Mesendoderm (in vitro differentiated cells): ENCODE results near the gene GALK2.
"Not testable (repeated sequence)": the region's sequence is repeated elsewhere in the genome, so short reads cannot be mapped to it uniquely, and the experiment has no call there.

Experiments
- DNase-seq: peaks from one replicate; pipeline ENCODE4 v3.0.0; 2013
- H2AK5ac ChIP-seq: 2 replicates; pipeline ENCODE4 v1.6.1; 2013; ENCODE audit warnings: low read length, inconsistent platforms
- H2BK120ac ChIP-seq: 2 replicates; pipeline ENCODE4 v1.6.1; 2013; ENCODE audit warnings: low read depth, mild to moderate bottlenecking, low read length, moderate library complexity, mixed read lengths
- H2BK15ac ChIP-seq: replicated peaks from 2 replicates; pipeline ENCODE4 v1.6.1; 2013; ENCODE audit warnings: low read depth, mild to moderate bottlenecking, moderate library complexity
- H2BK5ac ChIP-seq: 2 replicates; pipeline ENCODE4 v1.6.1; 2013; ENCODE audit warnings: low read length, inconsistent platforms
- H3K18ac ChIP-seq: 2 replicates; pipeline ENCODE4 v1.6.1; 2013; ENCODE audit warnings: mild to moderate bottlenecking, low read length, mixed read lengths
- H3K23ac ChIP-seq: one replicate; pipeline ENCODE4 v1.6.1; 2013; ENCODE audit warnings: low read length
- H3K27ac ChIP-seq: 2 replicates; pipeline ENCODE4 v1.5.1; 2013; ENCODE audit warnings: low read depth, mild to moderate bottlenecking, inconsistent platforms, low read length, moderate library complexity
- H3K27me3 ChIP-seq: 2 replicates; pipeline ENCODE4 v1.6.1; 2013; ENCODE audit warnings: low read length, control low read depth, mild to moderate bottlenecking, inconsistent platforms; ENCODE audit not compliant: insufficient read depth, poor library complexity
- H3K36me3 ChIP-seq: 2 replicates; pipeline ENCODE4 v1.6.1; 2013; ENCODE audit warnings: low read length, inconsistent platforms; ENCODE audit not compliant: control insufficient read depth, insufficient read depth
- H3K4ac ChIP-seq: one replicate; pipeline ENCODE4 v1.6.1; 2013; ENCODE audit warnings: low read depth, mild to moderate bottlenecking, low read length, moderate library complexity
- H3K4me1 ChIP-seq: 2 replicates; pipeline ENCODE4 v1.6.1; 2013; ENCODE audit warnings: low read depth, low read length, inconsistent platforms; ENCODE audit not compliant: control insufficient read depth
- H3K4me2 ChIP-seq: 2 replicates; pipeline ENCODE4 v1.6.1; 2013; ENCODE audit warnings: low read length
- H3K4me3 ChIP-seq: 2 replicates; pipeline ENCODE4 v1.5.1; 2013; ENCODE audit warnings: mild to moderate bottlenecking, low read length
- H3K56ac ChIP-seq: one replicate; pipeline ENCODE4 v1.6.1; 2013; ENCODE audit warnings: low read length
- H3K79me1 ChIP-seq: 2 replicates; pipeline ENCODE4 v1.6.1; 2013; ENCODE audit warnings: low read length, inconsistent platforms
- H3K79me2 ChIP-seq: 2 replicates; pipeline ENCODE4 v1.6.1; 2013; ENCODE audit warnings: mild to moderate bottlenecking, low read length; ENCODE audit not compliant: control insufficient read depth, insufficient read depth
- H3K9ac ChIP-seq: 2 replicates; pipeline ENCODE4 v1.6.1; 2013; ENCODE audit warnings: low read length, inconsistent platforms
- H4K5ac ChIP-seq: one replicate; pipeline ENCODE4 v1.6.1; 2013; ENCODE audit warnings: low read length
- H4K8ac ChIP-seq: one replicate; pipeline ENCODE4 v1.6.1; 2013; ENCODE audit warnings: low read depth, mild to moderate bottlenecking, control low read depth, low read length, moderate library complexity
- WGBS: extraction: QIAGEN DNeasy Blood & Tissue Kit; methylation state at CpG from one replicate; pipeline ENCODE4 v1.1.7; 2013; ENCODE audit warnings: low lambda C conversion rate, missing lambda C conversion rate; ENCODE audit not compliant: insufficient coverage; ENCODE audit errors: extremely low coverage; 5-methylcytosine and 5-hydroxymethylcytosine counted together

Gene GALK2

GRCh38 chr15:49179433-49180190 is 9.6 kb downstream of the GALK2 start:
- H3K79me2 ChIP-seq, result no peaks in the 10 kb centered on the region
- H4K8ac ChIP-seq, result no peak overlapping the region
- no peak overlapping the region for H3K23ac ChIP-seq
- no peak overlapping the region for H2AK5ac ChIP-seq
- DNase-seq, result no peak
- no peaks in the 10 kb centered on the region for H3K27me3 ChIP-seq
- no peak overlapping the region for H3K27ac ChIP-seq
- H2BK120ac ChIP-seq, result no peak overlapping the region
- H3K56ac ChIP-seq, result no peak overlapping the region
- H3K4ac ChIP-seq, result no peak overlapping the region
- no peak overlapping the region for H3K9ac ChIP-seq
- H3K36me3 ChIP-seq, result no peaks in the 10 kb centered on the region
- H4K5ac ChIP-seq, result no peak overlapping the region
- no peak overlapping the region for H2BK15ac ChIP-seq
- no peak overlapping the region for H3K4me2 ChIP-seq
- H3K4me3 ChIP-seq, result no peak overlapping the region
- WGBS, result no CpG with 5 or more reads among the region's 1 CpG
- H2BK5ac ChIP-seq, result no peak overlapping the region
- H3K4me1 ChIP-seq, result no peaks in the 10 kb centered on the region
- H3K79me1 ChIP-seq, result no peaks in the 10 kb centered on the region
- no peak overlapping the region for H3K18ac ChIP-seq

DNA sequence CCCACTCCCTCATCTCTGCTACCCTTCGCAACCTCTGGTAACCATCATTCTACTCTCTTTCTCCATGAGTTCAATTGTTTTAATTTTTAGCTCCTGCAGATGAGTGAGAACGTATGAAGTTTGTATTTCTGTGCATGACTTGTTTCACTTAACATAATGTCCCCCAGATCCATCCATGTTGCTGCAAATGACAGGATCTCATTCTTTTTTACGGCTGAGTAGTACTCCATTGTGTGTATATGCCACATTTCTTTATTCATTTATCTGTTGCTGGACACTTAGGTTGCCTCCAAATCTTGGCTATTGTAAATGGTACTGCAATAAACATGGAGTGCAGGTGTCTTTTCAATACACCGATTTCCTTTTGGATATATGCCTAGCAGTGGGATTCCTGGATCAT is 12.1 kb downstream of the GALK2 start:
- no peak overlapping the region for H3K18ac ChIP-seq
- no peak overlapping the region for H3K23ac ChIP-seq
- H3K4ac ChIP-seq, result no peak overlapping the region
- H2BK15ac ChIP-seq, result no peak overlapping the region
- H3K9ac ChIP-seq, result no peak overlapping the region
- no peak overlapping the region for H4K8ac ChIP-seq
- no peak overlapping the region for H2AK5ac ChIP-seq
- no peaks in the 10 kb centered on the region for H3K79me1 ChIP-seq
- no peak overlapping the region for H2BK120ac ChIP-seq
- no peaks in the 10 kb centered on the region for H3K79me2 ChIP-seq
- no CpG with 5 or more reads among the region's 4 CpGs for WGBS
- no peaks in the 10 kb centered on the region for H3K36me3 ChIP-seq
- H3K4me2 ChIP-seq, result no peak overlapping the region
- H3K4me1 ChIP-seq, result no peaks in the 10 kb centered on the region
- no peaks in the 10 kb centered on the region for H3K27me3 ChIP-seq
- H3K56ac ChIP-seq, result no peak overlapping the region
- H3K4me3 ChIP-seq, result no peak overlapping the region
- no peak overlapping the region for H4K5ac ChIP-seq
- H3K27ac ChIP-seq, result no peak overlapping the region
- no peak overlapping the region for H2BK5ac ChIP-seq
- no peak for DNase-seq

GRCh38 chr15:49183741-49184140 is 13.7 kb downstream of the GALK2 start:
- no CpG with 5 or more reads among the region's 3 CpGs for WGBS
- H3K23ac ChIP-seq, H3K27ac ChIP-seq, H3K4me1 ChIP-seq, H2BK5ac ChIP-seq, H3K9ac ChIP-seq, H4K5ac ChIP-seq, H3K27me3 ChIP-seq, H3K4me2 ChIP-seq, H2BK15ac ChIP-seq, H3K79me2 ChIP-seq, H3K56ac ChIP-seq, H3K4ac ChIP-seq, H3K79me1 ChIP-seq, H2AK5ac ChIP-seq, H3K36me3 ChIP-seq, DNase-seq, H4K8ac ChIP-seq, H3K4me3 ChIP-seq, H2BK120ac ChIP-seq, H3K18ac ChIP-seq: not testable (repeated sequence)

GRCh38 chr15:49185473-49185872 is 15.4 kb downstream of the GALK2 start:
- no peaks in the 10 kb centered on the region for H3K4me1 ChIP-seq
- no peak overlapping the region for H4K8ac ChIP-seq
- H3K36me3 ChIP-seq, result no peaks in the 10 kb centered on the region
- no peak overlapping the region for H3K4ac ChIP-seq
- no peak overlapping the region for H3K4me3 ChIP-seq
- no peak overlapping the region for H3K4me2 ChIP-seq
- H3K79me1 ChIP-seq, result no peaks in the 10 kb centered on the region
- H4K5ac ChIP-seq, result no peak overlapping the region
- H2BK5ac ChIP-seq, result no peak overlapping the region
- DNase-seq, result no peak
- H2BK15ac ChIP-seq, result no peak overlapping the region
- H3K9ac ChIP-seq, result no peak overlapping the region
- H3K18ac ChIP-seq, result no peak overlapping the region
- no peaks in the 10 kb centered on the region for H3K79me2 ChIP-seq
- H3K27me3 ChIP-seq, result no peaks in the 10 kb centered on the region
- H3K27ac ChIP-seq, result no peak overlapping the region
- H3K23ac ChIP-seq, result no peak overlapping the region
- WGBS, result no CpG with 5 or more reads among the region's 1 CpG
- H2BK120ac ChIP-seq, result no peak overlapping the region
- no peak overlapping the region for H2AK5ac ChIP-seq
- H3K56ac ChIP-seq, result no peak overlapping the region

- H2BK15ac ChIP-seq, result no peak overlapping the region
- H4K5ac ChIP-seq, result no peak overlapping the region
- H3K4me3 ChIP-seq, result no peak overlapping the region
- no peaks in the 10 kb centered on the region for H3K79me2 ChIP-seq
- no peak overlapping the region for H3K56ac ChIP-seq
- H2BK5ac ChIP-seq, result no peak overlapping the region
- no peak overlapping the region for H3K9ac ChIP-seq
- H2BK120ac ChIP-seq, result no peak overlapping the region
- H3K4me2 ChIP-seq, result no peak overlapping the region
- no peak overlapping the region for H2AK5ac ChIP-seq
- DNase-seq, result no peak
- no peak overlapping the region for H3K23ac ChIP-seq
- no CpG with 5 or more reads among the region's 2 CpGs for WGBS
- H3K79me1 ChIP-seq, result no peaks in the 10 kb centered on the region
- H3K27me3 ChIP-seq, result no peaks in the 10 kb centered on the region
- H3K4me1 ChIP-seq, result no peaks in the 10 kb centered on the region
- H3K36me3 ChIP-seq, result no peaks in the 10 kb centered on the region
- H3K4ac ChIP-seq, result no peak overlapping the region
- no peak overlapping the region for H3K18ac ChIP-seq
- no peak overlapping the region for H4K8ac ChIP-seq
- H3K27ac ChIP-seq, result no peak overlapping the region
Measured at GRCh38 chr15:49187549-49188245, 17.6 kb downstream of the GALK2 start.
